HL-60 (cell line): ENCODE results near the gene FSIP1.

Experiments
- DNase-seq, 2 experiments: peaks; one replicate each; pipeline ENCODE4 v3.0.0-alpha.2; 2010 to 2020; ENCODE audit warnings: low read depth in 1 of 2, low spot score in 1 of 2
- H3K27ac ChIP-seq: fragments of 250-450 bp; sonication (Bioruptor Pico); replicated peaks from 2 replicates; pipeline ENCODE4 v1.5.1; 2020; ENCODE audit warnings: mild to moderate bottlenecking, moderate library complexity
- H3K27me3 ChIP-seq: fragments of 250-450 bp; sonication (Bioruptor Pico); 2 replicates; pipeline ENCODE4 v1.5.1; 2021; ENCODE audit warnings: mild to moderate bottlenecking, moderate library complexity; ENCODE audit not compliant: insufficient read depth, poor library complexity, severe bottlenecking
- H3K4me3 ChIP-seq: replicated peaks from 2 replicates; pipeline ENCODE4 v1.5.1; 2011; ENCODE audit warnings: mild to moderate bottlenecking, control low read depth, low read length; ENCODE audit not compliant: insufficient read depth
- CTCF ChIP-seq: IDR thresholded peaks from one replicate; pipeline ENCODE4 v1.5.1; 2011; ENCODE audit warnings: low read length, control low read depth, inconsistent platforms; ENCODE audit not compliant: insufficient read depth
- GABPA ChIP-seq: IDR thresholded peaks from 2 replicates; pipeline ENCODE4 v1.6.1; 2012; ENCODE audit warnings: low read depth
- POLR2AphosphoS5 ChIP-seq: IDR thresholded peaks from 2 replicates; pipeline ENCODE4 v1.6.1; 2012; ENCODE audit warnings: low read depth
- REST ChIP-seq: IDR thresholded peaks from 2 replicates; pipeline ENCODE4 v1.6.1; 2012; ENCODE audit warnings: low read depth; ENCODE audit not compliant: insufficient replicate concordance
- SPI1 ChIP-seq: IDR thresholded peaks from 2 replicates; pipeline ENCODE4 v1.6.1; 2012; ENCODE audit warnings: low read depth, mild to moderate bottlenecking, borderline replicate concordance

Gene FSIP1

GRCh38 chr15:39738998-39739397 lies 43.6 kb downstream of the FSIP1 start:
- no peak overlapping the region for H3K27ac ChIP-seq
- H3K4me3 ChIP-seq: no peak overlapping the region
- H3K27me3 ChIP-seq: no peaks in the 10 kb centered on the region
- TF ChIP-seq SPI1 (no peak), CTCF (no peak), POLR2AphosphoS5 (no peak), GABPA (no peak), REST (no peak)
- DNase-seq: no peak

- Histone ChIP-seq H3K27me3 (no peaks in the 10 kb centered on the region), H3K27ac (no peak overlapping the region), H3K4me3 (no peak overlapping the region)
- DNase-seq: no peak
- TF ChIP-seq POLR2AphosphoS5 (no peak), CTCF (no peak), SPI1 (no peak), GABPA (no peak), REST (no peak)
These were observed 45.5 kb downstream of the FSIP1 start for GRCh38 chr15:39737196-39737550.

GRCh38 chr15:39736412-39737195 lies 46.0 kb downstream of the FSIP1 start:
- H3K4me3 ChIP-seq: no peak overlapping the region
- TF ChIP-seq SPI1: no peak
- no peak for TF ChIP-seq REST
- no peak for TF ChIP-seq GABPA
- TF ChIP-seq CTCF: no peak
- TF ChIP-seq POLR2AphosphoS5: no peak
- no peak for DNase-seq

More at GRCh38 chr15:39736412-39737195, 46.0 kb downstream of the FSIP1 start:
- Histone ChIP-seq H3K27ac (no peak overlapping the region), H3K27me3 (no peaks in the 10 kb centered on the region)
